BLaER1 treated with 17β-estradiol and CSF1 and Interleukin-3, amounts not matched to agents 10 nM and 100 nM (cell line): ENCODE measurements around the gene SAAL1.
"Not testable (repeated sequence)": the region's sequence is repeated elsewhere in the genome, so short reads cannot be mapped to it uniquely, and the experiment has no call there.

Experiments used
- H3K27ac ChIP-seq, 11 experiments: shearing (Covaris generic); formaldehyde crosslinking; 2 replicates each; pipeline ENCODE4 v1.8.1; 2022
- H3K27me3 ChIP-seq, 11 experiments: shearing (Covaris generic); formaldehyde crosslinking; 2 replicates each; pipeline ENCODE4 v1.8.1; 2022
- H3K36me3 ChIP-seq, 11 experiments: shearing (Covaris generic); formaldehyde crosslinking; 2 replicates each; pipeline ENCODE4 v1.8.1; 2022
- H3K4me1 ChIP-seq, 10 experiments: shearing (Covaris generic); formaldehyde crosslinking; 2 replicates each; pipeline ENCODE4 v1.8.1; 2022
- H3K4me2 ChIP-seq, 11 experiments: shearing (Covaris generic); formaldehyde crosslinking; 2 replicates each; pipeline ENCODE4 v1.8.1; 2022
- H3K4me3 ChIP-seq, 10 experiments: shearing (Covaris generic); formaldehyde crosslinking; 2 replicates each; pipeline ENCODE4 v1.8.1; 2022
- H3K9ac ChIP-seq, 11 experiments: shearing (Covaris generic); formaldehyde crosslinking; 2 replicates each; pipeline ENCODE4 v1.8.1; 2022
- H3K9me3 ChIP-seq, 11 experiments: shearing (Covaris generic); formaldehyde crosslinking; replicated peaks in 1 of 11; 2 replicates each; pipeline ENCODE4 v1.8.1; 2022
- H4K20me1 ChIP-seq, 11 experiments: shearing (Covaris generic); formaldehyde crosslinking; 2 replicates each; pipeline ENCODE4 v1.8.1; 2022
- Cebpa-rat ChIP-seq, 11 experiments: shearing (Covaris generic); IDR thresholded peaks; 2 replicates each; pipeline ENCODE4 v1.8.1; 2022

Gene SAAL1, protein sequence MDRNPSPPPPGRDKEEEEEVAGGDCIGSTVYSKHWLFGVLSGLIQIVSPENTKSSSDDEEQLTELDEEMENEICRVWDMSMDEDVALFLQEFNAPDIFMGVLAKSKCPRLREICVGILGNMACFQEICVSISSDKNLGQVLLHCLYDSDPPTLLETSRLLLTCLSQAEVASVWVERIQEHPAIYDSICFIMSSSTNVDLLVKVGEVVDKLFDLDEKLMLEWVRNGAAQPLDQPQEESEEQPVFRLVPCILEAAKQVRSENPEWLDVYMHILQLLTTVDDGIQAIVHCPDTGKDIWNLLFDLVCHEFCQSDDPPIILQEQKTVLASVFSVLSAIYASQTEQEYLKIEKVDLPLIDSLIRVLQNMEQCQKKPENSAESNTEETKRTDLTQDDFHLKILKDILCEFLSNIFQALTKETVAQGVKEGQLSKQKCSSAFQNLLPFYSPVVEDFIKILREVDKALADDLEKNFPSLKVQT

DNA sequence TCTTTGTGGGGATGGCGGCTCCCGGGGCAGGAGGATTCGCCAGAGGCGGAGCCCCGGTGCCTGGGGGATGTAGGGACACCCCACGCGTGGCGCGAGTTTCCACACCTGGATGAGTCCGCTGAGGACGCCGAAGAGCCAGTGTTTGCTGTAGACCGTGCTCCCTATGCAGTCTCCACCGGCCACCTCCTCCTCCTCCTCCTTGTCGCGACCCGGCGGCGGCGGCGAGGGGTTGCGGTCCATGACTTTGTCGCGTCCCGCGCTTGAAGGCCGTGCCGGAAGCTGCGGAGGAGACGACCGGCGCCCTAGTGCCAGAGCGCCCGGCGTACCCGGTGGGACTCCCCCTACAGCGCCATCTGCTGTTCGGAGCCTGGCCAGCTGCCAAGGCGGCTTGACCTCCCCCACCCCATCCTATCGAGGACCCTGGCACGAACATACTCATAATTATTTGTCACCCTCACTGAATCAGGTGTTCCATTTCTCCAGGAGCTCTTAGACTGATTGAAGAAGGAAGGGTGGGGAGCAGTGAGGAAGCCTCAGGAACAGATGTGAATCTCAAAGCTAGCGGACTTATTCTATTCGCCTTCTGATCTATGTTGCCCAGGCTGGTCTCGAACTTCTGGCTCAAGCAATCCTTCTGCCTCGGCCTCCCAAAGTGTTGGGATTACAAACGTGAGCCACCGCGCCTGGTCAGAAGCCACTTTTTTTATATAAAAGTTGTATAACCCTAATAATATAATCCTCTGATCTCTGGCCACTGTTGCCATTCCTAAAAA, at the start of gene SAAL1:
TSS of gene SAAL1 (minus strand) at position 281 of the 773 bp plus-strand sequence. CDS start at position 240, 41 bp downstream.
- Histone ChIP-seq H3K27me3 (no peaks in the 10 kb centered on the region), H3K4me2 (peak within 1 kb of the TSS; percentile 80 to 92 (median 87)), H3K4me1 (peaks cover 12 to 21% (median 16%) of the 10 kb centered on the region in 10 experiments), H3K27ac (peak within 1 kb of the TSS; percentile 70 to 95 (median 91)), H3K9me3 (peaks cover 0 to 9% (median 4%) of the 10 kb centered on the region in 11 experiments; a peak in 6 of 22 replicates), H4K20me1 (peaks cover 0 to 19% (median 0%) of the 10 kb centered on the region in 11 experiments; a peak in 3 of 22 replicates), H3K9ac (peak within 1 kb of the TSS; percentile 86 to 97 (median 93)), H3K4me3 (peak within 1 kb of the TSS; percentile 84 to 99 (median 96)), H3K36me3 (peaks cover 27 to 37% (median 30%) of the 10 kb centered on the region in 11 experiments)
- TF ChIP-seq Cebpa-rat (IDR thresholded peaks at IDR 0.05): no peak

DNA sequence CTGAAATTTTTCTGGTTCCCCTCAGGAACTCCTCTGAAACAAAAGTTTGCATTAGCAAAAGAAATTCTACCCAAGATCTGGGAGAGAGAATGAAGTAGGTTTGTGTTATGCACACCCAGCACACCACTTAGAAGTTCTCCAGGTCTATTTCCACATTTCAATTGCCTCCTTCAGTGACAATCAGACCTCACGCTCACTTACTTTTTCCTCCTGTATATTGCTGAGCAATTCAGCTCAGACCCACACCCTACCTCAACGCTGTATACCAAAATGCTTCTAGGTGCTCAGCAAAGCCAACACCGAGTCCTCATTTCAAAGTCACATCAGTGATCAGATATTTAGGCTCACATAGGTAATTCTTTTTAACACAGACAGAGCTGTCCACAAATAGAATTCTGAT, 45.7 kb upstream of the SAAL1 start:
- no peaks in the 10 kb centered on the region for H3K36me3 ChIP-seq
- H3K9ac ChIP-seq: no peak overlapping the region
- H3K4me2 ChIP-seq: no peak overlapping the region
- no peaks in the 10 kb centered on the region for H3K27me3 ChIP-seq
- H3K27ac ChIP-seq: no peak overlapping the region
- peaks cover 0 to 7% (median 3%) of the 10 kb centered on the region in 11 experiments; a peak in 4 of 22 replicates for H3K9me3 ChIP-seq
- TF ChIP-seq Cebpa-rat (IDR thresholded peaks at IDR 0.05): no peak
- H3K4me1 ChIP-seq: no peaks in the 10 kb centered on the region
- H3K4me3 ChIP-seq: no peak overlapping the region
- H4K20me1 ChIP-seq: no peaks in the 10 kb centered on the region

DNA sequence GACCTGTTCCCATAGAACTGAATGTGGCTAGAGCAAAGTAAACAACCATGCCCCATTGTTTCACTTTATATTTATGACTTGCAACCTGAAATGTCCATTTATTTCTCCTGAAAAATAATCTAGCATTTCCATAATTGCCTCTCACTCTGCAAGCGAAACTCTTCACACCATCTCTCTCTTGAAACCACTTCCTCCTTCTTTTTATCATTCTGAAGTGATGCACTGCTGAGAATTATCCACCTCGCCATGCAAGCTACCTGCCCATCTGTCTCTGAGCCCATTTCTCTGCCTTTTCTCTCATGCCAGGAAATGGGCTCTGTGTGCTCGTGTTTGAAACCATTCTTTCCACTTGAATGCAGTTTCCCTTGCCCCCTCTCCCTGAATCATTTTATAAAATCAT, 40.0 kb upstream of the SAAL1 start:
- Histone ChIP-seq H3K27ac (no peak overlapping the region), H3K4me1 (no peaks in the 10 kb centered on the region), H3K9ac (no peak overlapping the region), H3K4me3 (no peak overlapping the region), H3K36me3 (no peaks in the 10 kb centered on the region), H4K20me1 (no peaks in the 10 kb centered on the region), H3K4me2 (no peak overlapping the region), H3K27me3 (no peaks in the 10 kb centered on the region), H3K9me3 (peaks cover 0 to 7% (median 3%) of the 10 kb centered on the region in 11 experiments; a peak in 2 of 22 replicates)
- no peak for TF ChIP-seq Cebpa-rat (IDR thresholded peaks at IDR 0.05)

DNA sequence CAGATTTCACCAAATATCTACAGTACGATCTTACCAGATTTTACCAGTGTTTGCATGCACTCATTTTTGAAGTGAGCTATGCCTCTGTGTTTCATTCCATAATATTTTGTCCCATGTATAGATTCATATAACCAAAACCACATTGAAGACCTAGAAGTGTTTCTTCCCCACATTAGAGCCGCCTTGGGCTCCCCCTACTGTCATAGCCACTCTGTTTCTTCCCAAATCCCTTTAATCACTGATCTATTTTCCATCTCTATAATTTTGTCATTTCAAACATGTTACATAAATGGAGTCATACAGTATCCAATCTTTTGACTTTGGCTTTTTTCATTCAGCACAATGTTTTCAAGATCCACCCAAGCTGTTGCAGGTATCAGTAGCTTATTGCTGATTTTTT, 39.1 kb upstream of the SAAL1 start:
- no peak overlapping the region for H3K9ac ChIP-seq
- H3K27me3 ChIP-seq: no peaks in the 10 kb centered on the region
- peaks cover 0 to 7% (median 3%) of the 10 kb centered on the region in 11 experiments; a peak in 2 of 22 replicates for H3K9me3 ChIP-seq
- TF ChIP-seq Cebpa-rat (IDR thresholded peaks at IDR 0.05): no peak
- no peaks in the 10 kb centered on the region for H3K36me3 ChIP-seq
- no peak overlapping the region for H3K27ac ChIP-seq
- no peaks in the 10 kb centered on the region for H4K20me1 ChIP-seq
- no peak overlapping the region for H3K4me3 ChIP-seq
- H3K4me2 ChIP-seq: no peak overlapping the region
- H3K4me1 ChIP-seq: no peaks in the 10 kb centered on the region

DNA sequence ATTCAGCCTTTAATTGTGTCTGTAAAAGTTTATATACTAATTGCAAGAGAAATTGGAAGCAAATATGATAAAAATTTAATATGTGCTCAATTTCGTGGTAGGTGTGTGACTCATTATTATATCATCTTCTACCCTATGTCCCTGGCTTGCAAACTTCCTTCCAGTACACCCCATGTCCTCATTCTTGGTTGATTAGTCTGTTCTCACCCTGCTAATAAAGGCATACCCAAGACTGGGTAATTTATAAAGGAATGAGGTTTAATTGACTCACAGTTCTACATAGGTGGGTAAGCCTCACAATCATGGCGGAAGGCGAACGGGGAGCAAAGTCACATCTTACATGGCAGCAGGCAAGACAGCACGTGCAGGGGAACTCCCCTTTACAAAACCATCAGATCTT, 38.4 kb upstream of the SAAL1 start:
- no peak for TF ChIP-seq Cebpa-rat (IDR thresholded peaks at IDR 0.05)
- H4K20me1 ChIP-seq: no peaks in the 10 kb centered on the region
- no peak overlapping the region for H3K27ac ChIP-seq

DNA sequence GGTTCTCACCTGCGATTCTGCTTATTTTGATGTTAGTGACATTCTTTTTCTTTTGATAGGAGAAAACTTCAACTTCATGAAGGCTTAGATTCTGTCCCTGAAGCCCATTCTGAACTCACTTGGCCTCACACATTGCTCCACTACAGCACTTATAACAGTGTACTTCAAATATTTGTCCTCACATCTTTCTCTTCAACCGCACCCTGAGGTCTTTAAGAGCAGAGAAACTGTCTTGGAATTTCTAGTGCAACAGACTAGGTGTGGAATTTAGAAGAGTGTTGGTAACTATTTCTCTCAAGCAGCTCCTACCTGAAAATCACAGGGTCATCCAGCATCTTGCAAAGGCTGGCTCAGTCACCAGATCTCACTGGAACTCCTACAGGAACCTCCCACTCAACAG, 34.3 kb upstream of the SAAL1 start:
- no peak overlapping the region for H3K9ac ChIP-seq
- peaks cover 0 to 9% (median 0%) of the 10 kb centered on the region in 11 experiments; a peak in 4 of 22 replicates for H3K9me3 ChIP-seq
- H3K4me1 ChIP-seq: no peaks in the 10 kb centered on the region
- H3K36me3 ChIP-seq: no peaks in the 10 kb centered on the region
- no peaks in the 10 kb centered on the region for H3K27me3 ChIP-seq
- H4K20me1 ChIP-seq: no peaks in the 10 kb centered on the region
- H3K4me3 ChIP-seq: no peak overlapping the region
- TF ChIP-seq Cebpa-rat (IDR thresholded peaks at IDR 0.05): no peak
- no peak overlapping the region for H3K27ac ChIP-seq
- H3K4me2 ChIP-seq: no peak overlapping the region

More for the DNA sequence above, 38.4 kb upstream of the SAAL1 start:
- no peak overlapping the region for H3K4me3 ChIP-seq
- H3K27me3 ChIP-seq: no peaks in the 10 kb centered on the region
- no peaks in the 10 kb centered on the region for H3K36me3 ChIP-seq
- no peak overlapping the region for H3K9ac ChIP-seq
- H3K4me1 ChIP-seq: no peaks in the 10 kb centered on the region
- H3K9me3 ChIP-seq: peaks cover 0 to 7% (median 3%) of the 10 kb centered on the region in 11 experiments; a peak in 2 of 22 replicates
- H3K4me2 ChIP-seq: no peak overlapping the region

DNA sequence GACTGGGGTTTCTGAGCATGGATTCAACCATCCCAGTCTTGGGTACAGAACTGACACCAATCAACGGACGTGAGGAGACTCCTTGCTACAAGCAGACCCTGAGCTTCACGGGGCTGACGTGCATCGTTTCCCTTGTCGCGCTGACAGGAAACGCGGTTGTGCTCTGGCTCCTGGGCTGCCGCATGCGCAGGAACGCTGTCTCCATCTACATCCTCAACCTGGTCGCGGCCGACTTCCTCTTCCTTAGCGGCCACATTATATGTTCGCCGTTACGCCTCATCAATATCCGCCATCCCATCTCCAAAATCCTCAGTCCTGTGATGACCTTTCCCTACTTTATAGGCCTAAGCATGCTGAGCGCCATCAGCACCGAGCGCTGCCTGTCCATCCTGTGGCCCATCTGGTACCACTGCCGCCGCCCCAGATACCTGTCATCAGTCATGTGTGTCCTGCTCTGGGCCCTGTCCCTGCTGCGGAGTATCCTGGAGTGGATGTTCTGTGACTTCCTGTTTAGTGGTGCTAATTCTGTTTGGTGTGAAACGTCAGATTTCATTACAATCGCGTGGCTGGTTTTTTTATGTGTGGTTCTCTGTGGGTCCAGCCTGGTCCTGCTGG, 31.4 kb upstream of the SAAL1 start:
- TF ChIP-seq Cebpa-rat (IDR thresholded peaks at IDR 0.05): no peak
- no peak overlapping the region for H3K27ac ChIP-seq
- H3K4me1 ChIP-seq: no peaks in the 10 kb centered on the region
- no peak overlapping the region for H3K4me3 ChIP-seq
- no peaks in the 10 kb centered on the region for H4K20me1 ChIP-seq
- no peak overlapping the region for H3K9ac ChIP-seq
- H3K27me3 ChIP-seq: no peaks in the 10 kb centered on the region
- no peak overlapping the region for H3K4me2 ChIP-seq
- H3K36me3 ChIP-seq: no peaks in the 10 kb centered on the region
- peaks cover 0 to 9% (median 0%) of the 10 kb centered on the region in 11 experiments; a peak in 4 of 22 replicates for H3K9me3 ChIP-seq

DNA sequence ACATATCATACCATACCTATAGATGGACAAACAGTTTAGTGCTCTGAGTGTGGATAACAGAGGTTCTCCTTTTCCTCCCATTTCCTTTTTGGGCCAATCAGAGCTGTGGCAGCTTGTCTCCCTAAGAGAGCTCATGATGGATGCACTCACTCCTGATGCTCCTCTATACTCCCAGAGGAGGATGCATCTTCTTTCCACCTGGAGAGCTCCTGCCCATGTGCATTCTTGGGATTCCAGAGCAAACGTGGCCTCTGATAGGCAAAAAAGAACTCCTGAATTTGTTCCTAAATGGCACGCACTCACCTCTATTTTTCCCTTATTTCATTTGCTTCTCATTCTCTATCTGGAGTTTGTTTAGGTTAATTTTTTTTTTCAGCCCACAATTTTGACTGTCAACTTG, 29.4 kb upstream of the SAAL1 start:
- Histone ChIP-seq H3K4me3 (no peak overlapping the region), H4K20me1 (no peaks in the 10 kb centered on the region), H3K9ac (no peak overlapping the region), H3K27ac (no peak overlapping the region), H3K4me1 (no peaks in the 10 kb centered on the region), H3K9me3 (peaks cover 0 to 9% (median 4%) of the 10 kb centered on the region in 11 experiments; a peak in 4 of 22 replicates), H3K27me3 (no peaks in the 10 kb centered on the region), H3K36me3 (no peaks in the 10 kb centered on the region), H3K4me2 (no peak overlapping the region)
- no peak for TF ChIP-seq Cebpa-rat (IDR thresholded peaks at IDR 0.05)

DNA sequence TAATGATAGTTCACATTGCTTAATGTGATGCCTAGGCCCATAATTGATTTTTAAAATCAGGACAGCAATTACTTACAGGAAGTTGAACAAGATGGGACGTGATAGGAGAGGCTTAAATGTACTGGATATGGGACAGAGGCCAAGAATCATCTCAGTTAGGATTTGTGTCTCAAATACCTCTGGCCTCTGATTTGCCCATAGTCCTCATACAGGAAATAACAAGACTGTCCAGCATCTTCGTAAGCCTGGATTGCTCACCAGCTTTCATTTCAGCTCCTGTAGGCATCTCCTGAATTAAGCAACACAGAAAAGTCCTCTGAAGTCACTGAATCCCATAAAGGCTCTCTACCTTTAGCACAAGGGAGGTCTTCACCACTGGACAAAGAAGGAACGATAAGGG, 26.5 kb upstream of the SAAL1 start, which contains the start of gene MRGPRX3:
TSS of gene MRGPRX3 (plus strand) at position 231 of the 400 bp plus-strand sequence. CDS start 4,632 bp downstream, outside the sequence.
- Histone ChIP-seq H3K4me1 (no peaks in the 10 kb centered on the region), H3K9me3 (peaks cover 7 to 17% (median 11%) of the 10 kb centered on the region in 11 experiments; a peak in 17 of 22 replicates), H3K4me2 (no peak within 1 kb of the TSS), H3K27me3 (no peaks in the 10 kb centered on the region), H3K4me3 (no peak within 1 kb of the TSS), H3K36me3 (no peaks in the 10 kb centered on the region), H3K27ac (no peak within 1 kb of the TSS), H4K20me1 (no peaks in the 10 kb centered on the region), H3K9ac (no peak within 1 kb of the TSS)
- TF ChIP-seq Cebpa-rat (IDR thresholded peaks at IDR 0.05): no peak

DNA sequence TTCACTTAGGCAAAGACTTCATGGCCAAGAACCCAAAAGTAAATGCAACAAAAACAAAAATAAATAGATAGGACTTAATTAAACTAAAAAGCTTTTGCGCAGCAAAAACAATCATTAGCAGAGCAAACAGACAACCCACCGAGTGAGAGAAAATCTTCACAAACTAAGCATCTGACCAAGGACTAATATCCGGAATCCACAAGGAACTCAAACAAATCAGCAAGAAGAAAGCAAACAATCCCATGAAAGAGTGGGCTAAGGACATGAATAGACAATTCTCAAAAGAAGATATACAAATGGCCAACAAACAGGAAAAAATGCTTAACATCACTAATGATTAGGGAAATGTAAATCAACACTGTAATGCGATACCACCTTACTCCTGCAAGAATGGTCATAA, 25.2 kb upstream of the SAAL1 start:
- not testable (repeated sequence) for H4K20me1 ChIP-seq, H3K4me2 ChIP-seq, H3K9ac ChIP-seq, H3K27ac ChIP-seq, H3K36me3 ChIP-seq, H3K27me3 ChIP-seq, H3K4me3 ChIP-seq, H3K4me1 ChIP-seq
- H3K9me3 ChIP-seq: peaks cover 7 to 14% (median 8%) of the 10 kb centered on the region in 11 experiments; a peak in 17 of 22 replicates

DNA sequence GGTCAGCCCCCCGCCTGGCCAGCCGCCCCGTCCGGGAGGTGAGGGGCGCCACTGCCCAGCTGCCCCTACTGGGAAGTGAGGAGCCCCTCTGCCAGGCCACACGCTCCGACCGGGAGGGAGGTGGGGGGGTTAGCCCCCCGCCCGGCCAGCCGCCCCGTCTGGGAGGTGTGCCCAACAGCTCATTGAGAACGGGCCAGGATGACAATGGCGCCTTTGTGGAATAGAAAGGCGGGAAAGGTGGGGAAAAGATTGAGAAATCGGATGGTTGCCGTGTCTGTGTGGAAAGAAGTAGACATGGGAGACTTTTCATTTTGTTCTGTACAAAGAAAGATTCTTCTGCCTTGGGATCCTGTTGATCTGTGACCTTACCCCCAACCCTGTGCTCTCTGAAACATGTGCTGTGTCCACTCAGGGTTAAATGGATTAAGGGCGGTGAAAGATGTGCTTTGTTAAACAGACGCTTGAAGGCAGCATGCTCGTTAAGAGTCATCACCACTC, 15.5 kb upstream of the SAAL1 start:
- H3K27ac ChIP-seq, H3K4me2 ChIP-seq, H3K9ac ChIP-seq, H3K4me1 ChIP-seq, H4K20me1 ChIP-seq, H3K4me3 ChIP-seq, H3K27me3 ChIP-seq, H3K36me3 ChIP-seq: not testable (repeated sequence)
- H3K9me3 ChIP-seq: peaks cover 0 to 11% (median 0%) of the 10 kb centered on the region in 11 experiments; a peak in 4 of 22 replicates
